ENCODE results near the gene OR4S1. TPM values are rescaled to one million over a fixed set of nuclear protein-coding genes. Genes with fewer than 3 reads are reported as not detected.

OR4S1 gene
- total and polyA plus RNA-seq, 2 donors (not counting 3 experiments of a cell fraction or from before 2014, with no cell fraction given): not detected

DNA sequence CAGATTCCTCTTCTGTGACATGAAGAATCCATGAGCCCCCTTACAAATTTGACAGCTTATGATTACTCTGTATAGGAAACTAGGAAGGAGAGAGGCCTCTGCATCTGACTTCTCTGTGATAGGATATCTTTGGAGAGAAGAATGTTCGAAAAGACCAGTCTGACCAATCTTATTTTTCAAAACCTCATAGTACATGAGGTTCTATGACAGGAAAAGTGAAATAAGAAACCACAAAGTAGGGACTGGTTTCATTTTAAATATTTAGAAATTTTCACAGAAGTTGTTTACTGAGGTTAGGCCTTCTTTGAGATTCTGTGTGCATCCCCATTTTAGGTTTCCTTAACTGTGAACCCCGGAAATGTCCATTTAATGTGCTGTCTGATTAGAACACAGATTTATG, 44.4 kb upstream of the OR4S1 start:
- H2AFZ ChIP-seq (ENCODE audit: low read depth, low read length): no peak overlapping the region
- POLR2A ChIA-PET: no interaction called here
- no peaks in the 10 kb centered on the region for H3K79me2 ChIP-seq (ENCODE audit: control insufficient read depth, insufficient read depth, low read length)
- no peak overlapping the region for H3K4me2 ChIP-seq (ENCODE audit: insufficient read depth, low read length)
- H3K4me3 ChIP-seq (replicated peaks in 1 of 3; ENCODE audit: insufficient read depth in 1 of 3, low read depth in 1 of 3, low read length in 3 of 3): no peak overlapping the region
- H3K27me3 ChIP-seq (ENCODE audit: control insufficient read depth in 2 of 2, insufficient read depth in 2 of 2, low read length in 2 of 2): no peaks in the 10 kb centered on the region
- intact Hi-C loops (cut with micrococcal nuclease): no loop called here
- no peaks in the 10 kb centered on the region for H3K4me1 ChIP-seq (ENCODE audit: control insufficient read depth, extremely low read depth, insufficient read depth, low read length)
- H3K9me1 ChIP-seq (replicated peaks; ENCODE audit: control insufficient read depth, extremely low read depth, insufficient read depth, low read length): no peaks in the 10 kb centered on the region
- no peaks in the 10 kb centered on the region for H3K9me3 ChIP-seq (replicated peaks; ENCODE audit: control insufficient read depth, insufficient read depth, low read length)
- CTCF ChIA-PET: no interaction called here
- H4K20me1 ChIP-seq (replicated peaks; ENCODE audit: control insufficient read depth, extremely low read depth, insufficient read depth, low read length): no peaks in the 10 kb centered on the region
- H3K9ac ChIP-seq (replicated peaks; ENCODE audit: extremely low read depth, insufficient read depth, low read length): no peak overlapping the region
- H3K36me3 ChIP-seq (ENCODE audit: control insufficient read depth in 2 of 2, extremely low read depth in 1 of 2, insufficient read depth in 2 of 2, low read length in 2 of 2): no peaks in the 10 kb centered on the region
- H3K27ac ChIP-seq (ENCODE audit: insufficient read depth, low read depth, low read length): no peak overlapping the region
- FAIRE-seq (no peak), DNase-seq (ENCODE audit: low read depth, low spot score) (no peak)
- dilution Hi-C loops (cut with MboI; ENCODE audit: extremely low pct_ligation_motif_present, low sequenced_read_pairs): no loop called here
- BruUV-seq (replicated peaks): no TSS peak
- no peak for TF ChIP-seq POLR2AphosphoS5 (IDR thresholded peaks at IDR 0.05; ENCODE audit: insufficient read depth, low read depth, low read length)
- TF ChIP-seq GATA2 (IDR thresholded peaks at IDR 0.05; ENCODE audit: insufficient read depth, insufficient read length, low read depth, low read length): no peak
- no peak for TF ChIP-seq FOS (IDR thresholded peaks at IDR 0.05; ENCODE audit: borderline replicate concordance, insufficient read depth, low read length)
- no peak for TF ChIP-seq MYC (IDR thresholded peaks at IDR 0.05; ENCODE audit: low read depth, low read length)
- TF ChIP-seq, protein P1, sequence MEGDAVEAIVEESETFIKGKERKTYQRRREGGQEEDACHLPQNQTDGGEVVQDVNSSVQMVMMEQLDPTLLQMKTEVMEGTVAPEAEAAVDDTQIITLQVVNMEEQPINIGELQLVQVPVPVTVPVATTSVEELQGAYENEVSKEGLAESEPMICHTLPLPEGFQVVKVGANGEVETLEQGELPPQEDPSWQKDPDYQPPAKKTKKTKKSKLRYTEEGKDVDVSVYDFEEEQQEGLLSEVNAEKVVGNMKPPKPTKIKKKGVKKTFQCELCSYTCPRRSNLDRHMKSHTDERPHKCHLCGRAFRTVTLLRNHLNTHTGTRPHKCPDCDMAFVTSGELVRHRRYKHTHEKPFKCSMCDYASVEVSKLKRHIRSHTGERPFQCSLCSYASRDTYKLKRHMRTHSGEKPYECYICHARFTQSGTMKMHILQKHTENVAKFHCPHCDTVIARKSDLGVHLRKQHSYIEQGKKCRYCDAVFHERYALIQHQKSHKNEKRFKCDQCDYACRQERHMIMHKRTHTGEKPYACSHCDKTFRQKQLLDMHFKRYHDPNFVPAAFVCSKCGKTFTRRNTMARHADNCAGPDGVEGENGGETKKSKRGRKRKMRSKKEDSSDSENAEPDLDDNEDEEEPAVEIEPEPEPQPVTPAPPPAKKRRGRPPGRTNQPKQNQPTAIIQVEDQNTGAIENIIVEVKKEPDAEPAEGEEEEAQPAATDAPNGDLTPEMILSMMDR (IDR thresholded peaks at IDR 0.05; ENCODE audit: extremely low read depth in 1 of 2, insufficient read depth in 1 of 2, low read depth in 1 of 2, low read length in 2 of 2): no peak
- TF ChIP-seq EZH2 (IDR thresholded peaks at IDR 0.05; ENCODE audit: borderline replicate concordance, low read depth, low read length, severe bottlenecking): no peak
- no peak for TF ChIP-seq POLR2A (IDR thresholded peaks at IDR 0.05; ENCODE audit: low read depth, low read length)
- TF ChIP-seq, protein P2, sequence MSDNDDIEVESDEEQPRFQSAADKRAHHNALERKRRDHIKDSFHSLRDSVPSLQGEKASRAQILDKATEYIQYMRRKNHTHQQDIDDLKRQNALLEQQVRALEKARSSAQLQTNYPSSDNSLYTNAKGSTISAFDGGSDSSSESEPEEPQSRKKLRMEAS (IDR thresholded peaks at IDR 0.05; ENCODE audit: insufficient read depth, insufficient read length): no peak
- no peak for TF ChIP-seq JUN (IDR thresholded peaks at IDR 0.05; ENCODE audit: borderline replicate concordance, insufficient read depth, insufficient read length, low read depth)

Measured in endothelial cell of umbilical vein (primary cell).